OCI-LY3 (cell line): ENCODE measurements around the gene PFKL.

Source experiments
- CTCF ChIP-seq: fragments of 200-600, 300-600 bp; sonication (generic); IDR thresholded peaks from 2 replicates; pipeline ENCODE4 v1.5.1; 2014; ENCODE audit warnings: antibody characterized with exemption, low read length, low read depth
- EZH2phosphoT487 ChIP-seq: fragments of 200-600 bp; shearing (Covaris generic); IDR thresholded peaks from 2 replicates; pipeline ENCODE4 v1.6.1; 2018; ENCODE audit warnings: antibody characterized with exemption, mixed run types, low read depth

DNA sequence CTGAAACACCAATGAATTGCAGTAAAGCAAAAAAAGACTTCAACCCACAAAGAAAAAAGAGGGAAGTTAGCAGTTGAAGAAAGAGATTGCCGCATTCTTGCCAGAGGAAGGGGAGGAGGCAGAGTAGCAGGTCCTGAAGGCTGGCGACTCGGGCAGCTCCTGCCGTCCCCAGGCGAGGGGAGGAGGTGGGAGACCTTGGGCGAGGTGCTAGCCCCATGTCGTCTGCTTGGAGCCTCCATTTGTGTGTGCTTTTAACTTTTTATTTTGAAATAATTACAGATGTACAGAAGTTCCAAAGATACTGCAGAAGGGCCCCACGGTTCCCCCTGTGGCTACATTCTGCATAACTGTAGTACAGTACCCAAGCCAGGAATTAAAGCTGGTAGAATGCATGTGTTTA lies 60.3 kb downstream of the PFKL start:
- no peak for TF ChIP-seq CTCF
- TF ChIP-seq EZH2phosphoT487: no peak
